HG03066 (cell line): ENCODE measurements around the gene SUSD6.
"Not testable (repeated sequence)": the region's sequence is repeated elsewhere in the genome, so short reads cannot be mapped to it uniquely, and the experiment has no call there.

Experiments used
- ATAC-seq: cut with Tn5 transposase; IDR thresholded peaks from one replicate; pipeline ENCODE4 v1.9.1; 2021; ENCODE audit warnings: low read depth; ENCODE audit not compliant: unreplicated experiment

Gene SUSD6

DNA sequence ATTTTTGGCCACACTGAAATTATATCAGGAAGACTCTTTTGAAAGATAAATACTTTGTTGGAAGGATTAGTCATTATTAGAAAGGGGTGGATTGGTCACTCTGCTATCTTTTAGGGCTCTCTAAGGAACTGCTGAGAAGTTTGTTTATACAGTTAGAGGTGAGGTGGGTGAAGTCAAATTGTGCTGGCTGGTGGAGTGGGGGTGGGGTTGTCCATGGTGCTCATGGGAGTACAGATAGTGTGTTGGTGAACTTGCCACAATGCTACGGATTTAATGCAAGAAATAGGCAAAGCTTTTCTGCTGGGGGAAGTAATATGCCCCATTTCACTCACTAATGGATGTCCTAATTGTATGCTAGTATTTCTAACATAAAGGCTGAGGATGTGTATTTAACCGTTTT, 35.8 kb downstream of the SUSD6 start:
- ATAC-seq, result no peak

DNA sequence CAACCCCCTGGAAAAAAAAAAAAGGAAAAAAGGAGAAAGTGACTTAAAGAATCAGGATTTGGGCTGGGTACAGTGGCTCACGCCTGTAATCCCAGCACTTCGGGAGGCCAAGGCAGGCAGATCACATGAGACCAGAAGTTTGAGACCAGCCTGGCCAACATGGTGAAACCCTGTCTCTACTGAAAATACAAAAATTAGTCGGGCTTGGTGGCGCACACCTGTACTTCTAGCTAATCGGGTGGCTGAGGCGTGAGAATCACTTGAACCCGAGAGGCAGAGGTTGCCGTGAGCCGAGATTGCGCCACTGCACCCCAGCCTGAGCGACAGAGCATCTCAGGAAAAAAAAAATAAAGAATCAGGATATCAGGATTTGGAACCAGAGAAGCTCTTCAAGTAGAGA, 36.2 kb downstream of the SUSD6 start:
- not testable (repeated sequence) for ATAC-seq

DNA sequence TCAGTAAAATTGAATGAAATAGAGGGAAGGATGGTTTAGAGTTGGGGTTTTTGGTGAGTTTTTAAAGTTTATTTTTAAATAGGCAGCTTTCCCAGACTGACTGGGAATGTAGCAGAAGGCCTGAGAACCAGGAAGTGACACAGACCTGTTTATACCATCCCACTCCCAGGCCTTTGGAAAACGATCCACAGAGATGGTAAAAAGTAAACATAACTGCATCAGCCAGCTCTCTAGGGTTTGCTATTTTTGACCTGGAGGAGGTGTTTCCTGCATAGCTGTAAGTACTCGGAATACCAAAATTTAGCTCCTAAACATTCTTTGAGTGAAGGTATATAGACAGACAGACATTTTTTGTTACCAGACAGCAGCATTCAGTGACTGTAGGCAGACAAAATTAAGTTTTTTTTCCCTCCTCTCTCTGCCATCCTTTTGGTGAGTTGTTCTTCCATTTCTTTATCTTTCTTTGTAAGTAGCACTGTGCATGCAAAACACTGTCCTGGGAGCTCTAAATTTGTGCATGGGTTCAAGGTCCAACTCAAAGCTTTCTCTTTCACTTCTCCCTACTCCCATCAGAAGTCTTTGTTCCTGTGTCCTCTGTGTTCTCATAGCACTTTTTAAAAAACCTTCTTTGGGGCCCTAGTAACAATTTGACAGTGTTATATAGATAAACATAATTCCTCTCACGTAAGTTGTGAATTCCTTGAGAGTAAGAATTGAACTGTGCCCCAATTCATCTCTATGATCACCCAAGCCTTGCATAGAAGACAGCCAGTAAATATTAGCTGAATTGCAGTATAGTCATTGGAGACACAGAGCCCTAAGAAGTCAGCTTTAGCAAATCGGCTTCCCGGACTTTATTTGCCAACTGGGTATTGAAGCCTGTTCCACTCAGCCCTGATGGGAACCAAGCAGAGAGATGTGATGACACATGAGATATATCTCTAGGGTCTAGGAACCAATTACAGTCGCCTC, 37.4 kb downstream of the SUSD6 start:
- no peak for ATAC-seq

DNA sequence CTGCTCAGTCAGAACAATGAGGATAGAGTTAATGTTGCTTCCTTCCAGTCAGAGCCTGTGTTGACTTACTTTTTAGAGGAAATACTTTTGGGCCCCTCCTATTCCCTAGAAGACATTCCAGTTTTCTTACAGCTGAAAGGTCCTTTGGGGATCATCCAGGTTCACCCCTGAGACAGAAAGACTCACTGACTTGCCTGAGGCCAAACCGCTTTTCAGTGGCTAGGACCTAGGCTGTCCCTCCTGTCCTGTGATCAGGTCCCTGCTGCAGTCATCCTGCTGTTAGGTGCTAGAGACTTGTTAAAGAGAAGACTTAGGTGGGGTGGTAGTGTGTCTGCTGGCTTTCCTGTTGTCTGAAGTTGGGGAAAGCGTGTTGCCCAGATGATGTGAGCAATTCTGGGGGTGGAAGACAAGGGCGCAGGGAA, 39.6 kb downstream of the SUSD6 start:
- no peak for ATAC-seq

DNA sequence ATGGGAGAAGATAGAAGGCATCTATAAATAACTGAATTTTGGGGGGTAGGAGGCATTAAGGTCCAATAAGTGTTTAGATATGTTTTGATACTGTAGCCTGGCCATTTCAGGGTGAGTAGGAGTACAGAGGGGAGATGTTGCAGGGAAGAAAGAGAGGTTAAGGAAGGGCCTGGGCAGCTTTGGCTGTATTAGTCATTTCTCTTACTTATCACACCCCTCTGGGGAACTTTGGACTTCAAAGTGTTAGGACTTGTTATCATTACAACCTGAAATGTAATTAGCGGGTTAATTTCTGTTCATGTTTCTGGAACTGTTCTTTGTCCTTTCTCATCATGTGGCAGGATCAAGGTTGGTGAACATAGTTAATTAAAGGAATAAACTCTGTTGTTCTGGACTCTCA, 40.3 kb downstream of the SUSD6 start:
- no peak for ATAC-seq

DNA sequence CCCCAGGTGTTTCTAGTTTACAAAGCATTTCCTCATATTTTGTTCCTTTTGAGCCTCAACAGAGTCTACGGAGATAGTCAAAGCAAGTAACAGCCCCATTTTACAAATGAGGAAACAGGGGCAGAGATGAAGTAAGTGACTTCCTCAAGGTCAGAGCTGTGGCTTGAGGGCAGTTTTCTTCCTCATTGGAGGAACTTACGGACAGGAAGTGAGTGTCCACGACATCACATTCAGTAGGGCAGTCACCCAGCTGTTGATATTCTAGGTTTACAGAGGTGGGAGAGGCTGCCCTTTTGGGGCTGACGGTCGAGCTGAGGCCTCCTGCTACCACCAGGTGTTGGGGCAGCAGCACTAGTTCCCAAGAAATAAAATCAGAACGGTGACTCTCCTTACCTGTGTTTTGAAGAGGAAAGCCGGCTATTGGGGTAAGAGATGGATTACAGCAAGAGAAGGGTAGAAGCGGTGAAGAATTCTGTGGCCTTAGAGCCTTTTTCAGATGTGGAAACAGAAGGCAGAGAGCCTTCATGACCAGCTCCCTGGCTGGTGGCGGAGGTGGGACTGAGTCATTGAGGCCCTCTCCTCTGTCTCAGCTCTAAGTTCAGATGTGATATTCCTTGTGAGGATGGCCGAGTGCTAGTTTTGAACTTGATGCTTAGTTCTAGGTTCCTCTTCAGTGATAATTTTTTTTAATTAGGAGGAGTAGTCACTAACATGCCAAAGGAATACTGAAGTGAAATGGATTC, 41.7 kb downstream of the SUSD6 start:
- no peak for ATAC-seq

DNA sequence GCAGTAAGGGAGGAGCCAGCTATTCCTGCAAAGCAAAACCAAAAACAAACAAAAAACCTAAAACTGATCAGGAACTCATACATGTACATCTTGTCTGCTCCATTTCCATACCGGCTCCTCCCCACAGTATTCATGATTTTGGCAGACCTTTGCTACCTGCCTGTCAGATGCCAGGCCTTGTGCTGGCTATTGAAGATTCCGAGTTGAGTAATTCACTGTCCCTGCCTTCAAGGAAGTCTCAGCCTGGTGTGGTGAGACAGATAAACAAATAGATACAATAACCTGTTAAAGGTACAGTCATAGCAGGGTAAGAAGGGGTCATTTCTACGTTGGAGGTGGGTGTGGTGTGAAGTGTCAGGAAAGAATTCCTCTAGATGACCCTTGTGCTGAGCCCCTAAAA, 42.7 kb downstream of the SUSD6 start:
- no peak for ATAC-seq

DNA sequence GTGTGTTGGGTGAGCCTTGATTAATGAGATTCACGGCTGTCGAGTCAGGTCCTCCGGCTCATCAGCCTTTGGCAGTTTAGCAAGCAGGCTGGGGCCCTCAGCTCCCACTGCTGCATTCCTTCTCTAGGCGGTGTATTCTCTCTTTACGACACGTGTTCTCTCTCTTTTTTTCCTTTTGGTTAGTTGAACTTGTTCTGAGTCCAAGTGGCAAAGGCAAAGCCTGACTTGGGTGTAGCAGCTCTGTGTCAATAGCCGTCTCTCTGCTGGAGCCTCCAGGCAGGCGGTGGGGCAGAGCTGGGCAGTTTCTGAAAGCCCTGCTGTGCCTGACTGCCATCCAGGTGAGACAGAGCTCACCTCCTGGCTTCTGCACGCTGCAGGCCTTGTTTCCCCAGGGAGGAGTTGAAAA, 46.6 kb downstream of the SUSD6 start:
- ATAC-seq, result no peak

DNA sequence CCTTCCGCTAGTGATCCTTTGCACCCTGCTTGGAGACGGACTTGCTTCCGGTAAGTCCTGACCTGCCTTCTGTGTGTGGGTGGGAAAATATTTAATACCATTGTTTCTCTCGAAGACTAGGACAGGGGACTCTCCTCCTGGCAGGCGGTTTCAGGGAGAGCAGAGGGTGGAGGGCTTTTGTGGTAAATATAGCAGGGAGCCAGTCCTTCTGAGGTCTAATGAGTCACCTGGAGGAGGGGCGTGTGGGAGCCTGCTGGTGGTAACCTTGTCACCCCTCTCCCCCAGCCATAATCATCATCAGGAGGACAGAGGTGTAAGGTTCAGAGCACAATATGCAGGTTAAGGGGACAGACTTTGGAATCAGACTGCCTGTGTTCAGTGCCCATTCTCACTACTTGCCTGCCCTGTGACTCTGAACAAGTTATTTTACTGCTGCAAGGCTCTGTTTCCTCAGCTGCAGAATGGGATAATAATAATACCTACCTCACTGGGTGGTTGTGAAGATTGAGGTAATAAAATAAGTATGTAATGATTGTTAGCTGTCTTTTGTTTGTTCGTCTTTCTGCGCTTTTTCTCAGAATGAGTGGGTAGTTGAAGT, 47.4 kb downstream of the SUSD6 start:
- no peak for ATAC-seq

DNA sequence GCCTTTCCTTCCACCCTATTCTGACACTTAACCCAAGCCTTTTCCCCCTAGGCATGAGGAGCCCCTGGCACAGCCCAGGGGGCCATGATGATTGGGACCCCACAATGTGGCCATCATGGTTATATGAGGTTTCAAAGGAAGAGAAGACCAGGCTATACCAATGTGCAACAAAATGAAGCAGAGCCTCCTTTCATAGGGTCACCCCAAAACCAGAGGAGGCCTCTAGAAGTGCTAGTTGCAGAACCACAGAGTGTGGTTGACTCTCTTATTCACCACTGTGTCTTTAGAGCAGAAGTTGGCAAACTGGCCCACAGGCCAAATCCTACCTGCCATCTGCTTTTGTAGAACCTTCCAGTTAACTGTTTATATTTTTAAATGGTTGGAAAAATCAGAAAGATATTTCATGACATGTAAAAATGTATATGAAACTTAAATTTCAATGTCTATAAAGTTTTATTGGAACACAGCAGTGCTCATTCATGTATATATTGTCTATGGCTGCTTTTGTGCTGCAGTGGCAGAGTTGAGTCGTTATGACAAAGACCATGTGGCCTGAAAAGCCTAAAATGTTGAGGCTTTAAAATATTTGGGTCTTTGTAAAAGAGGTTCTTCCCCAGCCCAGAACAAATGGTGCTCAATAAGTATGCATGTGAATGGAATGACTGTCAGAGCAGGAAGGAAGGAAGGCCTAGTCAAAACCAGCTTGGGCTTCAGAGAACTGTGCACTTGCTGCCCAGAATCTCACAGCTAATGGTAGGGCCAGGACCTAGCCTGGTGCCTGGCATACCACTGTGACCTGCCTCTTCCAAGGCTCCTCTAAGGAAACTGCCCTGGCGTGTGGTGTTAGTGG, 49.2 kb downstream of the SUSD6 start:
- no peak for ATAC-seq

DNA sequence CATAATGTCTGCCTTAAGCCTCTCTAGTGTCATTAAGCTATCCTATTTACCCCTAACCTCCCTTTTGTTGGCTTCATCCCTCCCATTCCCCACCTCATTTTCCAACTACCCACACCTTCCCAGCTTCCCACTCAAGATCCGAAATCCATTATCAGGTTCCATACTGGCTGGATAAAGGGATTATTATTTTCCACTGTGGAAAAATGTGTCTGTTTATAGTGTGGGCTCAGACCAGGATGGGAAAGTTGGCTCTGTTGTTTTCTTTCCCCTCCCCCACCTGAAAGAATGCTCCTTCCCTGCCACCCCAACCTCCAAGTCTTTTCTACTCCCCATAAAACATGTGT, 49.8 kb downstream of the SUSD6 start:
- ATAC-seq, result no peak

DNA sequence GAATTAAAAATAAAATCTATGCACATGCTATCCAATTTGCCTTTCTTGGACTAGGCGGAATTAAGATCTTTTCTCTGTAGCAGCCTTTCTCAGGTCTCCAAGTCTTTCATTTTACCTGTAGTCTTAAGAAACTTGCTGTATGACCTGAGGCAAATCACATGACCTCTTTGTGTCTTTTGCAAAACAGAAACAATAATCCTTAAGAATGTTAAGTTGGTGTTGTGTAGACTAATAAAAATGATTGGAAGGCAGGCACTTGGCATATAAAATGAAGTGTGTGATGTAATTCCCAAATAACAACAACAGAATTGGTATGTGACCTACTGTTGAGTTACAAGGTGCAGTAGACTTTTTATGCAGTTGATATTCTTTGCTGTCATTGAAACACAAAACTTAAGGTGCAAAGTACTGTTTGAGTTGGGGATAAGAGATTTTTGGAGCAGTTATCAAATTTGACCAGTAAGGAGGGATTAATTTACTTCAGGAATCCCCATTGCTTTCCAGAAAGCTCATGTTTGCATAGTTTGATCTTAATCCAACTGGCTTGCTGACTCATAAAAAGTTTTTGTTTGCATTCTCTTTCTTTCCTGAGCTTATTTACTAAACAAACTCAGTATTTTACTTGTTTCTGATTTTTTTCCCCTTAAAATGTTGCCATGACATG, 51.4 kb downstream of the SUSD6 start:
- ATAC-seq, result no peak

DNA sequence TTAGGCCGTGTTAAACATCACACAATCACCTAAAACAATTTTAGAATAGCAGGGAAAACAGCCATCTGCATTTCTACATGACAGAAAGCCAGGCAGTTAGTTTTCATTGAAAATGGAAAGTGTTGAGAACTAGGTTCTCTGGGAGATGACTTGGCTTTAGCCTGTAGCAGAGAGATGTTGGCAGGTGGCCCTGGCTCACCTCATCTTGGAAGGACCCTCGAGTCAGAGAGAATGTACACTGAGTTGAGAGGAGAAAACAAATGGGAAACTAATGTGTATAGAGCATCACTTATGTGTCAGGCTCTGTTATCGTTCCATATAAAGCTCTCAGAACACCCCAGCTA, 51.9 kb downstream of the SUSD6 start:
- no peak for ATAC-seq

DNA sequence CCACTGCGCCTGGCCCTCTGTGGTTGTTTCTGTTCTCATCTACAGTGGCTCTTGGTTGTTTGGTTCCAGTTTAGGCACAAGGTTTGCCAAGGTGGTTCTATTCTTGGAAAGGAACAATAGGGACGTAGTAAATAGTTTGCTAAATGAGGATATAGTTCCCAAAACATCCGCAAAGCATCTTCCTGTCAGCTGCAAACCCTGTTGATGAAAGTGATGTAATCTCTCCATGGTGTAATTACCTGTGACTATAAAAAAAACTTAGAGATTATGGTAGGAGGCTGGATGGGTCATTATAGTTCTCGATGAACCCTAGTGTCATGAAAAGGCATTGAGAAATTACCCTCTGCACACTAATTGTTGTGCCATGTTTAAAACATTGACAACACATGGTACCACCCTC, 52.9 kb downstream of the SUSD6 start:
- ATAC-seq, result no peak

DNA sequence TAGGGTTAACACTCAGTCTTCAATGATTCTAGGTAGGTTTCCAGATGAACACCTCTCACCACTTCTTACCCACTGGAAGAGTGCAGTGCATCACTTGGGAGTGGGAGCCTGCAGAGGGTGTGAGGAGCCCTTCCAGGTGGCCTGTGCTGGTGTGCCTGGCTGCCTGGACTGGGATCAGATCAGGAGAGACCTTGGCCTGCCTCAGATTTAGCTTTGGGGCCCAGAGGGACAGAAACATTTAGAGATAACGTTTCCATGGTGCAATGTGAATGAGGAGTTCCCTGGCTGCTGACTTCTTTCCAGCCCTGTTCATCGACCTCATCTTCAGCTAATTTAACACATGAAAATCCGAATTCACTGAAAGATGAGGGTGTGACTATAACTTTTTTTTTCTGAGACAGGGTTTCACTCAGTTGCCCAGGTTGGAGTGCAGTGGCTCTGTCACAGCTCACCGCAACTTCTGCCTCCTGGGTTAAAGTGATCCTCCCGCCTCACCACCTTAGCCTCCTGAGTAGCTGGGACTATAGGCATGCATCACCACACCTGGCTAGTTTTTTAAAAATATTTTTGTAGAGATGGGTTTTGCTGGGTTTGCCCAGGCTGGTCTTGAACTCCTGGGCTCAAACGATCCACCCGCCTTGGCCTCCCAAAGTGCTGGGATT, 53.6 kb downstream of the SUSD6 start:
- no peak for ATAC-seq

DNA sequence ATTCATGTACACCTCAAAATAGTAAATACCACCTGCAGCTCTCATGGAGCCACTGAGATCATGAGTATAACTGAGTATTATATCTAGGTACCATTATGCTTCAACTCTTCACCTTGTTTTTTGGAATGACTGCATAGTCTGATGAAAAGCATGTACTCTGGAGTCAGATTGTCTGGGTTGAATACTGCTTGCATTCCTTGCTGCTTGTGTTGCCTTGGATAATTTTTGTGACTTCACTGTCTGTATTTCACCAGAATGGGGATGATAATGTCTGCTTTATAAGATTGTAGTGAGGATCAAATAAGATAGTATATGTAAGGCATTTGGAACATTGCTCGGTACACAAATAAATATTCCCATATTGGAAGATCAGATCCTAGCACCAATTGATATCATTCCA, 54.2 kb downstream of the SUSD6 start:
- ATAC-seq, result no peak

DNA sequence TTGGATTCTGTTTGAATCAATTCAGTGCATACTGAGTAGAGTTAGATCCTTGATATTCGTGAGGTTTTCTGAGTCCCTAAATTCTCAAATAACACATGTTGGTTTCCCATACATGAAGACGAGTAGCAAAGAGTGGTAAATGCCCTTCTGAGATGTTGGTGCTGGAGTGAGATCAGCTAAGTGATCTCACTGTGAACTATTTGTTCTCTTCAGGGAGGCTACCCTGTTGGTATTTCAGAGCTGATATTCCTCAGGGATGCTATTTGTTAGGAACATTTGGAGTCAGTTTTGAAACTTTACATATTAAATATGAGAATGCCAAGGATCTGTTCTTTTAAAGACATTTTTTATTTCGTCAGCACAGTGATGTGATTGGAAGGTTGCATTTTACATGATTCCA, 54.7 kb downstream of the SUSD6 start:
- ATAC-seq, result no peak

DNA sequence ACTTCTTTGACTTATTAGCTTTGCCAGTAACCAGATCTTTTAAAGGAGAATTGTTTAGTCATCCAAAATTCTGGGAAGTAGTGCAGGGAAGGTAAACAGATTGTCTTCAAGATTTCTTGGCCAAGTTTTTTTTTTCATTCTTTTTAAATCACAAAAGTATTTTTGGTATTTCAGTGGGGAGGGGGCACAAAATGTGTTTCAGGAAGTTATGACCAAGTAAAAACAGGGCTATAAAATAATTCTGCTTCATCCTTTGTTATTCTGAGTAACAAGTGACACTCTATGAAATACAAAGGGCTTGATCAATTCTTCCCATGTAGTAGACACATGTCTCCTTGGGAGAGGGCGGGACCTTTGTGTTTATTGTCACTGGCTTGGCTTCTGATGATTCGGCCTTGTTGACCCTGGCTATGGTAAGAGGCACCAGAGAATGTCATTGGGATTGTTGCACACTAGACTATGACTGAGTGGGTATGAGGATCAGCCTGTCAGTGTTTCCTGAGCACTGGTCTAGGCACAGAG, 55.4 kb downstream of the SUSD6 start:
- no peak for ATAC-seq

DNA sequence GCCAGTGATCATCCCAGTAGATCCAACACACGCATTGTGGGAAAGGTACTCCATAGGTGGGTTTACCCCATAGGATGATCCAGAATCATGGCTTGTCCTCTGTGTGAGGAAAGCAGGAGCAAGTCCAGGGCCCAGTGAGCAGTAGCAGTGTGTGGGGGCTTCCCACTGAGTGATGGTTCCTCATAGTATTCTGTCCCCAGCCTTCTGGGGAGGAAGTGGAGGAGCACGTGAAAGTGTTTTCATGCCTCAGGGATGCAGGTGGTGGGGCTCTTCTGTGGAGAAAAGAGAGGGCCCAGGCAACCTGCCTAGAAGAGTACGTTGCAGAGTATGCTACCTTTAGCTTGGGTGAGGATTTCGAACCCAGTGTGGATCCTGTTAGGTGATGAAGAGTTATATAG, 56.5 kb downstream of the SUSD6 start:
- no peak for ATAC-seq
